IgD-negative memory B cell (primary cell): ENCODE measurements around the gene ZNF846. TPM values are rescaled to one million over a fixed set of nuclear protein-coding genes. Genes with fewer than 3 reads are reported as not detected.
"Not testable (repeated sequence)": the region's sequence is repeated elsewhere in the genome, so short reads cannot be mapped to it uniquely, and the experiment has no call there.

Source experiments
- H3K27ac Mint-ChIP-seq, 3 donors: one replicate each; pipeline ENCODE4 v1.8.0; 2020 to 2022; ENCODE audit warnings: mild to moderate bottlenecking in 3 of 3, mixed read lengths in 3 of 3, moderate library complexity in 1 of 3
- H3K27me3 Mint-ChIP-seq: one replicate; pipeline ENCODE4 v1.8.0; 2021; ENCODE audit warnings: mixed read lengths
- H3K36me3 Mint-ChIP-seq: one replicate; pipeline ENCODE4 v1.8.0; 2020; ENCODE audit warnings: mild to moderate bottlenecking, mixed read lengths
- H3K4me1 Mint-ChIP-seq, 3 donors: one replicate each; pipeline ENCODE4 v1.8.0; 2020 to 2022; ENCODE audit warnings: mixed read lengths in 3 of 3, mild to moderate bottlenecking in 1 of 3
- H3K4me3 Mint-ChIP-seq, 4 donors: one replicate each; pipeline ENCODE4 v1.8.0; 2020 to 2022; ENCODE audit warnings: mild to moderate bottlenecking in 4 of 4, mixed read lengths in 4 of 4, moderate library complexity in 3 of 4
- H3K9me3 Mint-ChIP-seq, 3 donors: one replicate each; pipeline ENCODE4 v1.8.0; 2020 to 2021; ENCODE audit warnings: mixed read lengths in 3 of 3, mild to moderate bottlenecking in 1 of 3
- polyA plus RNA-seq: library from polyadenylated mRNA; unstranded; fragments of 300-500 nt; fragmentation: Illumina TruSeq; gene quantifications from one replicate; pipeline ENCODE4 v1.2.3, GENCODE V29; 2021

ZNF846 gene
- polyA plus RNA-seq, 1 donor from 2014 or later, result 6.3 TPM

DNA sequence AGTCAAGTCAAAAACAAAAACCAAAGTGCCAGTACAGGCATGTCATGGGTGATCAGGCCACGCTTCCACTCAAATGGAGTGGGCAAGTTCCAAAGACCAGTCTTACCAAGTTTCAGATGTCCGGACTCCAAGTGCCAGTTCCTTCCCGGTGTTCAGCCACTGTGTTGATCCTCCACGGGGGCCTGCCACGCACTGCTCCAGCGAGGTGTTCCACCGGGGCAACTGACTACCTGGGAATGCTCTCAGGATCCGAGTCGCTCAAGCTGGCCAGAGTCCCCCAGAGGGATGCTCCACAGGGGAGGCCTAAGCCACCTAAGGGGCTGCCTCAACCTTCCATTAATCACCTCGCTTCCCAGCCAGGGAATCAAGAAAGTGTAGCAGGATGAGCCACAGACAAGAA lies 38.5 kb downstream of the ZNF846 start:
- H3K9me3 Mint-ChIP-seq, H3K36me3 Mint-ChIP-seq, H3K4me1 Mint-ChIP-seq, H3K27me3 Mint-ChIP-seq, H3K27ac Mint-ChIP-seq: not testable (repeated sequence)
- H3K4me3 Mint-ChIP-seq, result peak overlapping the region in 1 of 4 donors; percentile 22

DNA sequence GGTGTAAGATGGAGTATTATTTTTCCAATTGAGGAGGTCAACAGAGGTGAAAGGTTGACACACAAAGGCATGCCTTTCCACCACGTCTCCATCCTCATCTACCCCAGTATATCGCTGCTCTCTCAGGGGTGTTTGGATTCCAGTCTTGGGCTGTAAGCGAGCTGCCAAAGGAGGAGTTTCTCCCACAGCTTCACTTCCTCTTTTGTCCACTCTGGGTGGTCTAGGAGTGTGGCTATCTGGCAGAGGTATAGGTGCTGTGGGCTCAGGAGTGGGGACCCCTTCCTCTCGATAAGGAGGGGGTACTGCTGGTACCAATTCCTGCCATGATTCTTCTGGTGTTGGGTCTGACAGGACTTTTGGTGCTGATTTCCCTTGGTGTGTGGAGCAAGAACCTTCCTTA lies 39.4 kb downstream of the ZNF846 start:
- Mint-ChIP-seq H3K27ac (no peak overlapping the region), H3K4me3 (no peak overlapping the region), H3K4me1 (no peaks in the 10 kb centered on the region), H3K36me3 (peaks cover 3% of the 10 kb centered on the region), H3K27me3 (no peaks in the 10 kb centered on the region), H3K9me3 (peaks cover 2 to 12% (median 4%) of the 10 kb centered on the region in 3 donors)

DNA sequence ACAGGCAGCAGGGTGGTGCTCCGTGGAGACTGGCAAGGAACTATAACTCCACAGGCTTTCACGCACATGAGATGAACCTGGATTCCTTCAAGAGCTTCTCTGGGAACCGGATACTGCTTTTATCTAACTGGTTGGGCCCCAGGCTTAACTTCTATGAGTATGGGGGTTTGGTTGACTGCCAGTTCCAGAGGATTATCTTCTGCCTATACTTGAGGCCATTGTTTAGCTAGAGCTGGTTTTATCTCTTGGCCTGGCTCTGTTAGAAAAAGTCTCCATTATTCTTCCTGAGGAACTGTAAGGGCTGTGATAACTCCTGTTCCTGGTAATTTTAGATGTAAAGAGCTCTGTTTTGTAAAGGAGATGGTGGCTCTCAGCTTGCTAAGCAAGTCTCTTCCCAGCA lies 40.9 kb downstream of the ZNF846 start:
- no peaks in the 10 kb centered on the region for H3K27me3 Mint-ChIP-seq
- H3K4me1 Mint-ChIP-seq, result no peaks in the 10 kb centered on the region
- H3K27ac Mint-ChIP-seq, result no peak overlapping the region
- H3K36me3 Mint-ChIP-seq, result peaks cover 7% of the 10 kb centered on the region
- H3K4me3 Mint-ChIP-seq, result no peak overlapping the region
- H3K9me3 Mint-ChIP-seq, result peaks cover 7 to 23% (median 9%) of the 10 kb centered on the region in 3 donors

DNA sequence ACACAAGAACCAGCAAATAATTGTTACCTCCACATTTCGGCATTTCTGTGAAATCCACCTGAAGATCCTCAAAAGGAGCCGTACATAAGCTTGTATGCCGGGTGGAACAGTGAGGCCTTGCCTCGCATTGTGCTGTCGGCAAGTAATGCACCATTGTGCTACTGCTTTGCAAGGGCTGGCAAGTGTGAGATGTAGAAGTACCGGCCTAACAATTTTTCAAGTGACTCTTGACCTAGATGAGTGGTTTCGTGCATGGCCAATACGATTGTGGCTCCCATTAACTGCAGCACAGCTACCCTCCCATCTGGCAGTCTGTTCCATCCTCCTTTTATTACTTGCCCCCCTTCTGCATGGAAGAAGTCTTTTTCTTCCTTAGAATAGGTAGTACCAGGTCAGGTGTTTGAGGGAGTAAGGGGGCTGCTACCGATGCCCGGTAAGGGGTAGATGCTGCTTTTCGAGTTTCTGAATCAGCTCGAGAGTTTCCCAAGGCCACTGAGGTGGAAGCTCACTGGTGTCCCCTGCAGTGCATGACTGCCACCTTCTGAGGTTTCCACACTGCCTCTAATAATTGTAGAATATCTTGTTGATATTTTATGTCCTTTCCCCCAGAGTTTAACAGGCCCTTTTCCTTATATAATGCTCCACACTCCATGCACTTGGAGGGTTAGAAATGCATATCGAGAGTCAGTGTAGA lies 42.9 kb downstream of the ZNF846 start:
- not testable (repeated sequence) for H3K4me3 Mint-ChIP-seq, H3K27ac Mint-ChIP-seq, H3K4me1 Mint-ChIP-seq, H3K36me3 Mint-ChIP-seq, H3K27me3 Mint-ChIP-seq
- peaks cover 5 to 32% (median 6%) of the 10 kb centered on the region in 3 donors for H3K9me3 Mint-ChIP-seq

DNA sequence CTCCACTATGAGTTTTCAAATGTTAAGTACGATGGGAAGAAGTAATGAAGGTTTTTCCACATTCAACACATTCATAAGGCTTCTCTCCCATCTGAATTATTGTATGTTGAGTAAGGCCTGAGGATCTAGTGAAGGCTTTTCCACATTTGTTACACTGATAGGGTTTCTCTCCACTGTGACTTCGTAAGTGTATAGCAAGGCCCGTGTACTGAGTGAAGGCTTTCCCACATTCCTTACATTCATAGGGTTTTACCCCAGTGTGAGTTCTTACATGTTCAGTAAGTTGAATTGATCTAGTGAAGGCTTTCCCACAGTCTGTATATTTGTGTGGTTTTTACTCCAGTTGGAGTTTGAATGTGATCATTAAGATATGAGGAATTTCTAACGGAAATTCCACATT lies 44.4 kb downstream of the ZNF846 start:
- H3K27me3 Mint-ChIP-seq, result peaks cover 2% of the 10 kb centered on the region
- H3K36me3 Mint-ChIP-seq, result peaks cover 5% of the 10 kb centered on the region
- no peak overlapping the region for H3K27ac Mint-ChIP-seq
- H3K4me1 Mint-ChIP-seq, result peaks cover 0 to 9% (median 6%) of the 10 kb centered on the region in 3 donors
- peaks cover 4 to 32% (median 6%) of the 10 kb centered on the region in 3 donors for H3K9me3 Mint-ChIP-seq
- H3K4me3 Mint-ChIP-seq, result no peak overlapping the region

DNA sequence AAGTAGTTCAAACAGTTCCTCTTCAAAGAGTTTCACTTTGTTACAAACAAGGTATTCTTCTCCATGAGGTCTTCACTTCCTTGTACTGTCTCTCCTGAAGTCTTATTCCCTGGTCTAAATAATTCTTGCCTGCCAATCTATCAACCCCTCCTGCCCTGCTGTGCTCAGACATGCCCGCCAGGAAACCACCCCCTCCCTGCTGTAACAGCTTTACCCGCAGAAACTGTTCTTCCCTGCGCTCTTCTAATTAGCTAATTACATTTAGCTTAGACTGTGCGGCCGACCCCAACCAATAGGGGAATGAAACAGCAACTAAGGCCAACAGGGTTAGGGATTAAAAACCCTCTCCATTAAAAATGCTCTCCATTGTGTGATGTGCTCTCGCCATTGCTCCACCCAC lies 46.7 kb downstream of the ZNF846 start:
- Mint-ChIP-seq H3K9me3 (peaks cover 6 to 36% (median 6%) of the 10 kb centered on the region in 3 donors), H3K27me3 (peaks cover 4% of the 10 kb centered on the region), H3K4me3 (peak overlapping the region in 3 of 4 donors; percentile 60 to 88 (median 76)), H3K27ac (no peak overlapping the region), H3K4me1 (peaks cover 0 to 9% (median 6%) of the 10 kb centered on the region in 3 donors), H3K36me3 (peaks cover 7% of the 10 kb centered on the region)

DNA sequence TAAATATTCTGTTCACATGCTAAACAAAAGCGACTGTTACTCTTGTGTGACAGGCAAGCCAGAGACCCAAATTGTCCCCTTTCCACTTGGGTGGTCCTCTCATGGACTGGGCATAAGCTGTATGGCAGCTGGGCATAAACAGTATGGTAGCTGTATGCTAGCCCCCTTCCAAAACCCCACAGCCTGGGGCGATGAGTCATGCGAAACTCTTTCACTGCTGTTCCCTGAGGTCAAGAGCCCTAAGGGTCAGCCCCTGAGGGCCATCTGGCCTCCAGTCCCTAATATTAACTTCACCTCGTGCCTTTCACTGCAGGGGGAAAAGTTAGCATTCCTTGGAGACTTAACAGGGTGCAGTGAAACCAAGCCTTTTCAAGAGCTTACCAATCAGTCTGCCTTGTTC lies 48.0 kb downstream of the ZNF846 start:
- Mint-ChIP-seq H3K27ac (no peak overlapping the region), H3K9me3 (peaks cover 6 to 35% (median 6%) of the 10 kb centered on the region in 3 donors), H3K4me1 (peaks cover 0 to 9% (median 6%) of the 10 kb centered on the region in 3 donors), H3K36me3 (peaks cover 7% of the 10 kb centered on the region), H3K4me3 (no peak overlapping the region), H3K27me3 (peaks cover 4% of the 10 kb centered on the region)

DNA sequence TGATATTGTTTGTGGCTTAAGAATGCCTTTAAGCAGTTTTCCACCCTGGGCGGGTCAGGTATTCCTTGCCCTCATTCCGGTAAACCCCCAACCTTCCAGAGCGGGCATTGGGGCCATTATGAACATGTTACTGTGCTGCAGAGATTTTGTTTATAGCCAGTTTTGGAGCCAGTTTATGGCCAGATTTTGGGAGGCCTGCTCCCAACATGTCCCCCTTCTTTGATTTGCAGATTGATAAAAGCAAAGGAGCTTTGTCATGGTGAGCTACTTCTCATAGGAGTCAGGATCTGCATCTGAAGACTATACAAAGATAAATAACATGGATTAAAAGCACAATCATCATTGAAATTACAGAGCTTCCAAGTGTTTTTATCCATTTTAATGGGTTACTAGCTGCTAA lies 56.7 kb downstream of the ZNF846 start:
- Mint-ChIP-seq H3K4me1 (no peaks in the 10 kb centered on the region), H3K4me3 (no peak overlapping the region), H3K36me3 (peaks cover 4% of the 10 kb centered on the region), H3K27ac (no peak overlapping the region), H3K9me3 (peaks cover 10 to 48% (median 25%) of the 10 kb centered on the region in 3 donors), H3K27me3 (peaks cover 9% of the 10 kb centered on the region)

DNA sequence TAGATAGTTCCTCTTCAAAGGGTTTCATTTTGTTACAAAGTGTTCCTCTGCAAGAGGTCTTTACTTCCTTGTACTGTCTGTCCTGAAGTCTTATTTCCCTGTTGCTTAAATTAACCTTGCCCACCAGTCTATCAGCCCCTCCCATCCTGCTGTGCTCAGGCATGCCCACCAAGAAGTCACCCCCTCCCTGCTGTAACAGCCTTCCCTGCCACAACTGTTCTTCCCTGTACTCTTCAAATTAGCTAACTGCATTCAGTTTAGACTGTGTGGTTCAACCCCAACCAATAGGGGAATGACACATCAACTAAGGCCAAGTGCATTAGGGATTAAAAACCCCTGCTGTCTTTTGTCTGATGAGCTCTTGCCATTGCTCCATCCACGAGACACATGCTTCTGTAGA lies 59.2 kb downstream of the ZNF846 start:
- no peak overlapping the region for H3K27ac Mint-ChIP-seq
- no peaks in the 10 kb centered on the region for H3K4me1 Mint-ChIP-seq
- H3K36me3 Mint-ChIP-seq, result peaks cover 4% of the 10 kb centered on the region
- peaks cover 8 to 43% (median 25%) of the 10 kb centered on the region in 3 donors for H3K9me3 Mint-ChIP-seq
- H3K4me3 Mint-ChIP-seq, result no peak overlapping the region
- H3K27me3 Mint-ChIP-seq, result peaks cover 7% of the 10 kb centered on the region

DNA sequence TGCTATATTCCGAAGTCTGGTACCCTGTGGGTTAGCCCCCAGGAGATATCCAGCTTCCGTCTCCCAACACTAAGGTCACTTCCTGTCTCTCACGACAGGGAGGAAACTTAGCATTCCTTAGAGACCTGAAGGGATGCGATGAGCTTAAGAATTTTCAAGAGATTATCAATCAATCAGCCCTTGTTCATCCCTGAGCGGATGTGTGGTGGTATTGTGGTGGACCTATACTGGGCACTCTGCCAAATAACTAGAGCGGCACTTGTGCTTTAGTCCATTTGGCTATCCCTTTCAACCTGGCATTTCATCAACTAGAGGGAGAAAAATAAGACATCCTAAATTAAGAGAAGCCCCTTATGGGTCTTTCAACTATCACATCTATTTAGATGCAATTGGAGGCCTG lies 62.7 kb downstream of the ZNF846 start:
- Mint-ChIP-seq H3K4me1 (no peaks in the 10 kb centered on the region), H3K36me3 (no peaks in the 10 kb centered on the region), H3K4me3 (no peak overlapping the region), H3K9me3 (peaks cover 6 to 16% (median 13%) of the 10 kb centered on the region in 3 donors), H3K27ac (no peak overlapping the region), H3K27me3 (peaks cover 3% of the 10 kb centered on the region)

DNA sequence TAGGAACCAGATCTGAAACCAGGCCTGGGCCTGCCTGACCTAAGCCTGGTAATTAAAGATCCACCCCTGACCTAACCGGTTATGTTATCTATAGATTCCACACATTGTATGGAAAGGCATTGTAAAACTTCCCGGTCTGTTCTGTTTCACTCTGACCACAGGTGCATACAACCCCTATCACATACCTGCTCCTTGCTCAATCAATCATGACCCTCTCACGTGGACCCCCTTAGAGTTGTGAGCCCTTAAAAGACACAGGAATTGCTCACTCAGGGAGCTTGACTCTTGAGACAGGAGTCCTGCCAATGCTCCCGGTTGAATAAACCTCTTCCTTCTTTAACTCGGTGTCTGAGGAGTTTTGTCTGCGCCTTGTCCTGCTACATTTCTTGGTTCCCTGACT lies 66.4 kb downstream of the ZNF846 start:
- Mint-ChIP-seq H3K9me3 (peaks cover 5 to 19% (median 11%) of the 10 kb centered on the region in 3 donors), H3K27ac (peak overlapping the region in 1 of 3 donors; percentile 31), H3K4me1 (no peaks in the 10 kb centered on the region), H3K36me3 (peaks cover 2% of the 10 kb centered on the region), H3K4me3 (no peak overlapping the region), H3K27me3 (no peaks in the 10 kb centered on the region)

Other genes starting within 250 kb of the ZNF846 start
- 12.1 TPM for gene ZNF426, start 230.1 kb downstream of the ZNF846 start, polyA plus RNA-seq
- 2.9 TPM for gene ZNF121, start 184.2 kb downstream of the ZNF846 start, polyA plus RNA-seq
- gene ZNF561, start 147.5 kb downstream of the ZNF846 start, polyA plus RNA-seq, result 19.1 TPM
- 4.7 TPM for gene ZNF562, start 93.6 kb downstream of the ZNF846 start, polyA plus RNA-seq
- gene FBXL12, start 50.3 kb upstream of the ZNF846 start, polyA plus RNA-seq, result 10.4 TPM
- gene UBL5, start 59.2 kb upstream of the ZNF846 start, polyA plus RNA-seq, result 592 TPM
- 77.4 TPM for gene PIN1, start 66.6 kb upstream of the ZNF846 start, polyA plus RNA-seq
- gene OLFM2, start 167.8 kb upstream of the ZNF846 start, polyA plus RNA-seq, result 0.21 TPM
- not detected for gene COL5A3, start 241.8 kb upstream of the ZNF846 start, polyA plus RNA-seq
- gene RDH8, start 244.7 kb upstream of the ZNF846 start, polyA plus RNA-seq, result not detected